Subcutaneous abdominal adipose tissue (tissue), 5 donors: ENCODE measurements around the gene DMRT2.

Experiments
- H3K27ac ChIP-seq: one replicate; pipeline ENCODE4 v1.7.0; 2013; ENCODE audit warnings: low read depth, mild to moderate bottlenecking, inconsistent platforms, low read length, moderate library complexity
- H3K27me3 ChIP-seq, 5 donors: one replicate each; pipeline ENCODE4 v1.7.0; 2013; ENCODE audit warnings: low read length in 5 of 5, inconsistent platforms in 1 of 5; ENCODE audit not compliant: control insufficient read depth in 5 of 5, insufficient read depth in 4 of 5
- H3K36me3 ChIP-seq, 5 donors: one replicate each; pipeline ENCODE4 v1.7.0; 2013; ENCODE audit warnings: low read length in 5 of 5; ENCODE audit not compliant: control insufficient read depth in 5 of 5, insufficient read depth in 5 of 5
- H3K4me1 ChIP-seq, 5 donors: one replicate each; pipeline ENCODE4 v1.7.0; 2013; ENCODE audit warnings: low read length in 5 of 5, mild to moderate bottlenecking in 3 of 5, moderate library complexity in 1 of 5; ENCODE audit not compliant: control insufficient read depth in 5 of 5, insufficient read depth in 5 of 5
- H3K4me3 ChIP-seq, 5 donors: one replicate each; pipeline ENCODE4 v1.7.0; 2013; ENCODE audit warnings: low read length in 5 of 5, low read depth in 1 of 5
- H3K9ac ChIP-seq, 5 donors: one replicate each; pipeline ENCODE4 v1.7.0; 2013; ENCODE audit warnings: low read length in 5 of 5, mild to moderate bottlenecking in 4 of 5, moderate library complexity in 3 of 5
- H3K9me3 ChIP-seq, 5 donors: one replicate each; pipeline ENCODE4 v1.7.0; 2013; ENCODE audit warnings: low read length in 5 of 5; ENCODE audit not compliant: control insufficient read depth in 5 of 5
- donor health status: healthy.
- donor health status: healthy.
- donor health status: healthy.
- donor health status: healthy.
- donor health status: healthy.

Gene DMRT2

DNA sequence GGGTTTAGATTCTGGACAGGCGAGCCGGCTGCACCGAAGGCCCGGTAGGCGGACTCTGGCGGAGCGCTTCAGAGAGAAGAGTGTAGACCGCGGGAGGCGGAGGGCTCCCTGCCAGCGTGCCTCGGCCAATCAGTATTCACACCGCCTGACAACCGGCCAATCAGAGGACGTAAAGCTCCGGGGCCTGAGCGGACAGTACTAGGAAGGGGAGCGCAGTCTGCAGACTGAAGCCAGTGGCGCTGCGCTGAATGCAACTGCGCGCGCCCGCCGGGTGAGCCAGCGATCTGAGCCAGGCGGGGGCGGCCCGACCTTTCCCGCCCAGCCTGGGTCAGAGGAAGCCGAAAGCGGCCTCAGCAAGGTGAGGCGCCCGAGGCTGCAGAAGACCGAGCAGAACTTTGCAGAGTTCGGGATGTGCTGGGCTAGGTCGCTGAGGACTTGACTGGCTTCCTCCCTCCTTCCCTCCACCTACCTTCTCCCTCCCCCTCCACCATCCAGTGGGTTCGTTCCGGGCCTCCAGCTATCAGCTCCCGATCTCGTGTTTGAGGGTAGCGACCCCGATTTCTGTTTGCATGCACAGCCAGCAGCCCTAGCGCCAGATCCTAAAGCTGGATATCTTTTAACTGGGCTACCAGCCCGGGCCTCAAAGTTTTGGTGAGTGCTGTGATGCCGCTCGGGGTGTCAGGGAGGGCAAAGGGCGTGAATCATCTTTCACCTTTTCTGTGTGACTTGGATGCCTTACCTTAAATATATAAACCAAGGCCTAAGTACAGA, at the start of gene DMRT2:
DMRT2 (plus strand) TSS at position 233 of the 771 bp plus-strand sequence. CDS start 1,257 bp downstream, outside the sequence.
- Histone ChIP-seq H3K4me1 (peaks cover 12 to 80% (median 70%) of the 10 kb centered on the region in 5 donors), H3K27me3 (peaks cover 0 to 43% (median 33%) of the 10 kb centered on the region in 5 donors), H3K36me3 (no peaks in the 10 kb centered on the region), H3K9ac (peak within 1 kb of the TSS; percentile 63 to 89 (median 77)), H3K9me3 (no peaks in the 10 kb centered on the region), H3K27ac (peak within 1 kb of the TSS; percentile 95), H3K4me3 (peak within 1 kb of the TSS; percentile 57 to 95 (median 73))

DNA sequence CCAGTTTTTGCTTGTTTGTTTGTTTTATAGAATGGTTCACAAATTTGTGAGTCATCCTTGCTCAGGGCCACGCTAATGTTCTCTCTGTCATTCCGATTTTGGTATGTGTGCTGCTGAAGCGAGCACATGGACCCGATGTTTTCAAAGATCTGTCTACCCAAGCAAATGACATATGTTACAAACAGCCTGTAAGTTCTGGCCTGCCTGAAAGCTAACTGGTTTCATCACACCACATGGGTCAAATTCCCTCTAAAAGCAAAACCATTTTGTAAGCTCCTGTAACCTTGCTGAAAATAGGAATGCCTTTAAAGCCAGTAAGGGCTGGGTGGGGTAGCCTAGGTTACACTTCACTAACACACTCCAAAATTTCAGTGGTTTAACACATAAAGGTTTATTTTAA, 48.3 kb upstream of the DMRT2 start:
- Histone ChIP-seq H3K27ac (no peak overlapping the region), H3K9me3 (peaks cover 0 to 5% (median 0%) of the 10 kb centered on the region in 5 donors), H3K36me3 (no peaks in the 10 kb centered on the region), H3K4me3 (no peak overlapping the region), H3K9ac (no peak overlapping the region), H3K27me3 (no peaks in the 10 kb centered on the region), H3K4me1 (peaks cover 0 to 3% (median 0%) of the 10 kb centered on the region in 5 donors)

DNA sequence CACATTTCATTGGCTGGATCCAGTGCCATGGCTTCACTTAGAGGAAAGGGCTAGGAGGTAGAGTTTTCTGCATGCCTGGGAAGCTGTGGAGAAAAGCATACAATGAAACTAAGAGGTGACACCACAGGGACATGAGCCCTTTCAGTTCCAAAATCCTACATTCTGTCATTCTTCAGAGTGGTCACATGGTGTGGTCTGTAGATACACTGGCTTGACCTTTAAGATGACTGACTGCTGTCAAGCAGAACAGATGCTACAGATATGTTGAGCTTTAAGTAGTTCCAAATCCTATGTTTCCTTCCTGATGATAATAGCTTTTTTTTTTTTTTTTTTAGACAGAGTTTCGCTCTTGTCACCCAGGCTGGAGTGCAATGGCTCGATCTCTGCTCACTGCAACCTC, 47.5 kb upstream of the DMRT2 start:
- Histone ChIP-seq H3K4me1 (peaks cover 0 to 11% (median 0%) of the 10 kb centered on the region in 5 donors), H3K9ac (no peak overlapping the region), H3K9me3 (peaks cover 0 to 5% (median 0%) of the 10 kb centered on the region in 5 donors), H3K4me3 (no peak overlapping the region), H3K27me3 (no peaks in the 10 kb centered on the region), H3K36me3 (no peaks in the 10 kb centered on the region), H3K27ac (no peak overlapping the region)

DNA sequence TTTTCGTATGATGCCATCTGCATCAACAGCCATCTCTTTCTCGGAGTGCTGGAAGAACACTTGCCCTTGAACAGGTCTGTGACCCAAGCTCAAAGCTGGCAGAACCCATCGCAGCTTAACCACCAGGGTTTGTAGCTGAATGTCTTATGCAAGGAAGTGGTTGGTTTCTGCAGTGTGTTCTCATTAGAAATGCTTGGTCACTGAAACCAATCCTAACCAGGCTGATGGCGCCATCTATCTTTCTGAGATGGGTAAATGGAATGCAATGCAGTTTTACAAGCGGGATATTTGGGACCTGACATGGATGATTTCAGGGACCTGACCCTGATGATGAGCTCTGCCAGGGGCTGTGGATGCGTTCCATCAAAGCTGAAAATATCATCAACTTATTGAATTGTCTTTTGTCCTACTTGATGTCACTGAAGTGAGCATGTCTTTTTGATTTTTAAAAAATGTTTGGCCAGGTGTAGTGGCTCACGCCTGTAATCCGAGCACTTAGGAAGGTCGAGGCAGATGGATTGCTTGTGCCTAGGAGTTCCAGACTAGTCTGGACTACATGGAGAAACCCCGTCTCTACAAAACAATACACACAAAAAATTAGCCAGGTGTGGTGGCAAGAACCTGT, 45.0 kb upstream of the DMRT2 start:
- H3K27me3 ChIP-seq = no peaks in the 10 kb centered on the region

DNA sequence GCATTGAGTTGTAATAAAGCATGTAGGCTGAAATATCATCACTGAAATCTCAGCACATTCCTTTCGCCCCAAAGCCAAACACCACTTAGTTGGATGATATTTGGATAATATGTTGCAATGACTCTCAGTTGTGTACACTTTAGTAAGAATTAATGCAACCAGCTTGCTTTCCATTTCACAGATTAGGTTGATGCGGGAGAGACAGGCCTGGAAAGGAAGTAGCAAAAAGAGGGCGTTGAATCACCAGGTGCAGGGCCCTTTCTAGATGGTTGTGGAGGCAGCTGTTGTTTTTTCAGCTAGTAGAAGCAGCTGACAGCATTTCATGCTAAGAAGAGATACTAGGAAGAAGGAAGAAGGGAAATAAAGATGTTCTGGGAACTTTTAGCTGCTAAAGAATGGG, 42.8 kb upstream of the DMRT2 start:
- no peaks in the 10 kb centered on the region for H3K27me3 ChIP-seq

More for the DNA sequence above, 45.0 kb upstream of the DMRT2 start:
- Histone ChIP-seq H3K4me3 (no peak overlapping the region), H3K9me3 (no peaks in the 10 kb centered on the region), H3K4me1 (peaks cover 0 to 18% (median 10%) of the 10 kb centered on the region in 5 donors), H3K36me3 (no peaks in the 10 kb centered on the region), H3K27ac (no peak overlapping the region), H3K9ac (no peak overlapping the region)

DNA sequence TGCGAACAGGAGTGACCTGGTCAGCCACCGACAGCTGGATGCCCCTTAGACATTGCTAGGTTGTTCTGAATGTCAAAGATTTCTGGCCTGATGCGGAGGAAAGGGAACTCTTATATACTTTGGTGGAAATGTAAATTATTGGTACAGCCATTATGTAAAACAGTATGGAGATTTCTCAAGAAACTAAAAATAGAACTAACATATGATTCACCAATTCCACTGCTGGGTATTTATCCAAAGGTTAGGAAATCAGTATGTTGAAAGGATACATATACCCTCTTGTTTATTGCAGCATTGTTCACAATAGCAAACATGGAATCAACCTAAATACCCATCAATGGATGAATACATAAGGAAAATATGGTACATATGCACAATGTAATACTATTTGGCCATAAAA, 41.9 kb upstream of the DMRT2 start:
- H3K9me3 ChIP-seq = no peaks in the 10 kb centered on the region
- H3K4me3 ChIP-seq = no peak overlapping the region
- H3K27me3 ChIP-seq = no peaks in the 10 kb centered on the region
- H3K9ac ChIP-seq = no peak overlapping the region
- H3K27ac ChIP-seq = no peak overlapping the region
- peaks cover 0 to 18% (median 11%) of the 10 kb centered on the region in 5 donors for H3K4me1 ChIP-seq
- no peaks in the 10 kb centered on the region for H3K36me3 ChIP-seq

More for the DNA sequence above, 42.8 kb upstream of the DMRT2 start:
- peaks cover 0 to 18% (median 11%) of the 10 kb centered on the region in 5 donors for H3K4me1 ChIP-seq
- H3K9ac ChIP-seq = no peak overlapping the region
- peak overlapping the region; percentile 9 for H3K27ac ChIP-seq
- H3K9me3 ChIP-seq = no peaks in the 10 kb centered on the region
- no peak overlapping the region for H3K4me3 ChIP-seq
- H3K36me3 ChIP-seq = no peaks in the 10 kb centered on the region

DNA sequence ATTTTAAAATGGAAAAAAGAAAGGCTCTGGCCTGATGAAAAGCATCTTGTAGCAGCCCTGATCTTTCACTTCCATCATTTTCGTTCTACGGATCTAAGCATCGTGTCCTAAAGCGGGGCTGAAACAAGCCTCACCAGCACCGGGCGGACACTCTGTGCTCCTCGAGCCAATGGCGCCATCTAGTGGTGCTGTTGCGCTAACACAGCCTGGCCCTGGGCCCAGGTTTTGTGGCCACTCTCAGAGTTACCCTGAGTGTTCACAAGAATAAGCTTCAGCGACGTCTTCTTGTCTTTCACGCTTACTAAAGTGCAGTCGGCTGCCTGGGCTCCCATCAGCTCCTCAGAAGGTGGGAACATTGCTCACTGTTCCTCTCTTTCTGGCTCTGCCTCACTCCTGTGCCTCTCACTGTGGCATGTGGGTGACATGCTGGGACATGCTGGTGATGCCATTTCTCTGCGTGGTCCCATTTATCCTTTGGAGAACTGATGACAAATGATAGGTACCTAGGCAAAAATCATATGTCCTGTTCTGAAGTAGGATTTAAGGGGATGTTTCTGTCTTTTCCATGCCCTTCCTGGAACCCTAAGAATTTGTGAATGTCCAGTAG, 41.0 kb upstream of the DMRT2 start:
- no peak overlapping the region for H3K4me3 ChIP-seq

DNA sequence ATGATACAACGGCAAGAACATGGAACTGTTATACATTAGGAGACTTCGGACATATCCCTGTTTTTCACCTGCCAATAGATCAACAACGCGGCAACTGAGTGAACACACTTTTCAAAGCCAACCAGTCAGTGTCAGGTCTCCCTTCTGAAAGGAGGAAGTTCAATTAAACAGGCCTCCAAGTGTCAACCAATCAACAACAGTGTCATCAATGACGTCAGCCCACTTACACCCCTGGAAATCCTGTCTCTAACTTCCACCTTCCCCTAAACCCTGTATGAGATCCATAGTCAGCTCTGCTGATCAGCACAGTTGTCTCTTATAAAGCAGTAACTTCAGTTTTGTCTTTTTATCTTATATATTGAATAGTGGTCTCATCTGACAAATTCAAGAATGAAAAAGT, 37.1 kb upstream of the DMRT2 start:
- no peaks in the 10 kb centered on the region for H3K36me3 ChIP-seq

More for the DNA sequence above, 41.0 kb upstream of the DMRT2 start:
- H3K4me1 ChIP-seq = peaks cover 0 to 18% (median 11%) of the 10 kb centered on the region in 5 donors
- no peaks in the 10 kb centered on the region for H3K36me3 ChIP-seq
- H3K9ac ChIP-seq = no peak overlapping the region
- no peaks in the 10 kb centered on the region for H3K9me3 ChIP-seq
- H3K27ac ChIP-seq = no peak overlapping the region
- H3K27me3 ChIP-seq = no peaks in the 10 kb centered on the region

DNA sequence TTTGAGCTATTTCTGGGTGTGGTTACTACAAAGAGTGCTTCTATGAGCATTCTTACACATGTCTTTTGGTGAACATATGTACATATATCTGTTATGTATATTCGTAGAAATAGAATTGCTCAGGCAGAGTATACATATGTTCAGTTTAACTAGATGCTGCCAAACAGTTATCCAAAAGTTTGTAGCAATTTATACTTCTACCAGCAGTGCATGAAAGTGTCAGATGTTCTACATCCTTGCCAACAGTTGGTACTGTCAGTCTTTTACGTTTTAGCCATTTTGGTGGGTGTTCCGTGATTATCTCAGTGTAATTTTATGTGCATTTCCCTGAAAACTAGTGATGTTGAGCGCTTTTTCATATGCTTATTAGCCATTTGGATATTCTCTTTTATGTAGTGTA, 35.9 kb upstream of the DMRT2 start:
- no peak overlapping the region for H3K27ac ChIP-seq
- no peaks in the 10 kb centered on the region for H3K9me3 ChIP-seq
- H3K36me3 ChIP-seq = no peaks in the 10 kb centered on the region
- no peak overlapping the region for H3K4me3 ChIP-seq
- H3K4me1 ChIP-seq = peaks cover 0 to 11% (median 10%) of the 10 kb centered on the region in 5 donors
- H3K9ac ChIP-seq = no peak overlapping the region
- peaks cover 0 to 3% (median 0%) of the 10 kb centered on the region in 5 donors for H3K27me3 ChIP-seq

More for the DNA sequence above, 37.1 kb upstream of the DMRT2 start:
- Histone ChIP-seq H3K27me3 (peaks cover 0 to under 1% (median 0%) of the 10 kb centered on the region in 5 donors), H3K9me3 (no peaks in the 10 kb centered on the region), H3K4me3 (no peak overlapping the region), H3K4me1 (peaks cover 0 to 13% (median 11%) of the 10 kb centered on the region in 5 donors), H3K27ac (no peak overlapping the region), H3K9ac (no peak overlapping the region)

DNA sequence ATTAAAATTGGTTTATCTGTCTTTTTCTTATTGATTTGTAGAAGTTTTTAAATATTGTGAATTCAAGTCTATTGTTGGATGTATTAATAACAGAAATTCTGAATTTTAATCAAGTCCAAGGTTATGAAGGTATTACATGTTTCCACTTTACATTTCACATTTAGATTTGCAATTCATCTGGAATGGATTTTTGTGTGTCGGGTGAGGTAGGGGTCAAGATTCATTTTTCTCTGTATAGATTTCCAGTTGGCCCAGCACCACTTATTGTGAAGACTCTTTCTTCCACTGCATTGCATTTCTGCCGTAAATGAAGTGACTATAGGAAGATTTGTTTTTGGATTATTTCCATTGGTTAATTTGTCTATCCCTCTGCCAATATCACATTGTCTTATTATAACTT, 35.5 kb upstream of the DMRT2 start:
- H3K9me3 ChIP-seq = no peaks in the 10 kb centered on the region
- H3K36me3 ChIP-seq = no peaks in the 10 kb centered on the region
- H3K4me3 ChIP-seq = no peak overlapping the region
- peaks cover 0 to 8% (median 7%) of the 10 kb centered on the region in 5 donors for H3K4me1 ChIP-seq
- no peak overlapping the region for H3K9ac ChIP-seq
- no peak overlapping the region for H3K27ac ChIP-seq
- peaks cover 0 to 3% (median 0%) of the 10 kb centered on the region in 5 donors for H3K27me3 ChIP-seq
